GM19035 (cell line): ENCODE results near the gene RPL3.

Experiments
- ATAC-seq: cut with Tn5 transposase; IDR thresholded peaks from one replicate; pipeline ENCODE4 v1.9.1; 2021; ENCODE audit not compliant: unreplicated experiment

Gene RPL3

GRCh38 chr22:39301108-39301507, 18.3 kb downstream of the RPL3 start:
- no peak for ATAC-seq

- no peak for ATAC-seq
Measured at GRCh38 chr22:39300186-39300830, 19.1 kb downstream of the RPL3 start.

GRCh38 chr22:39299829-39300178, 19.6 kb downstream of the RPL3 start:
- no peak for ATAC-seq

GRCh38 chr22:39298241-39298987, 21.0 kb downstream of the RPL3 start:
- no peak for ATAC-seq

GRCh38 chr22:39297490-39298240, 21.8 kb downstream of the RPL3 start:
- no peak for ATAC-seq

- ATAC-seq: no peak
Measured at GRCh38 chr22:39296981-39297489, 22.4 kb downstream of the RPL3 start.

- ATAC-seq: no peak
Measured at GRCh38 chr22:39296535-39296934, 22.9 kb downstream of the RPL3 start.

- ATAC-seq: no peak
Measured at GRCh38 chr22:39294571-39295468, 24.6 kb downstream of the RPL3 start.

GRCh38 chr22:39293766-39294368, 25.6 kb downstream of the RPL3 start:
- ATAC-seq: no peak

- ATAC-seq: no peak
Measured at GRCh38 chr22:39292561-39293074, 26.8 kb downstream of the RPL3 start.

GRCh38 chr22:39292031-39292462, 27.4 kb downstream of the RPL3 start:
- no peak for ATAC-seq

GRCh38 chr22:39291523-39291922, 27.9 kb downstream of the RPL3 start:
- no peak for ATAC-seq

- no peak for ATAC-seq
Measured at GRCh38 chr22:39290724-39291161, 28.7 kb downstream of the RPL3 start.

- ATAC-seq: no peak
Measured at GRCh38 chr22:39289975-39290720, 29.3 kb downstream of the RPL3 start.

- no peak for ATAC-seq
Measured at GRCh38 chr22:39289533-39289932, 29.9 kb downstream of the RPL3 start.

GRCh38 chr22:39288135-39288898, 31.1 kb downstream of the RPL3 start:
- no peak for ATAC-seq

GRCh38 chr22:39287076-39287725, 32.2 kb downstream of the RPL3 start:
- ATAC-seq: no peak

- no peak for ATAC-seq
Measured at GRCh38 chr22:39284983-39285382, 34.4 kb downstream of the RPL3 start.
